A673 (cell line): ENCODE measurements around the gene IGFALS.

Source experiments
- EZH2 ChIP-seq: fragments of 200-600 bp; sonication (generic); IDR thresholded peaks from 2 replicates; pipeline ENCODE4 v1.6.1; 2017; ENCODE audit warnings: borderline replicate concordance, low read depth, mild to moderate bottlenecking, mixed read lengths, antibody characterized with exemption, low read length; ENCODE audit not compliant: poor library complexity, severe bottlenecking
- TF ChIP-seq, protein P1 (sequence below): fragments of 300-800, 200-600 bp; sonication (generic); conservative IDR thresholded peaks from 2 replicates; pipeline ENCODE4 v1.5.1; 2017; ENCODE audit warnings: low read depth, mild to moderate bottlenecking, antibody characterized with exemption, low read length, moderate library complexity, mixed read lengths

GRCh38 chr16:1751946-1752345, 41.6 kb downstream of the IGFALS start:
- TF ChIP-seq, protein P1, sequence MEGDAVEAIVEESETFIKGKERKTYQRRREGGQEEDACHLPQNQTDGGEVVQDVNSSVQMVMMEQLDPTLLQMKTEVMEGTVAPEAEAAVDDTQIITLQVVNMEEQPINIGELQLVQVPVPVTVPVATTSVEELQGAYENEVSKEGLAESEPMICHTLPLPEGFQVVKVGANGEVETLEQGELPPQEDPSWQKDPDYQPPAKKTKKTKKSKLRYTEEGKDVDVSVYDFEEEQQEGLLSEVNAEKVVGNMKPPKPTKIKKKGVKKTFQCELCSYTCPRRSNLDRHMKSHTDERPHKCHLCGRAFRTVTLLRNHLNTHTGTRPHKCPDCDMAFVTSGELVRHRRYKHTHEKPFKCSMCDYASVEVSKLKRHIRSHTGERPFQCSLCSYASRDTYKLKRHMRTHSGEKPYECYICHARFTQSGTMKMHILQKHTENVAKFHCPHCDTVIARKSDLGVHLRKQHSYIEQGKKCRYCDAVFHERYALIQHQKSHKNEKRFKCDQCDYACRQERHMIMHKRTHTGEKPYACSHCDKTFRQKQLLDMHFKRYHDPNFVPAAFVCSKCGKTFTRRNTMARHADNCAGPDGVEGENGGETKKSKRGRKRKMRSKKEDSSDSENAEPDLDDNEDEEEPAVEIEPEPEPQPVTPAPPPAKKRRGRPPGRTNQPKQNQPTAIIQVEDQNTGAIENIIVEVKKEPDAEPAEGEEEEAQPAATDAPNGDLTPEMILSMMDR = no peak
- TF ChIP-seq EZH2 = no peak
